Measurements from ENCODE around the gene SLC25A20.

SLC25A20 gene

DNA sequence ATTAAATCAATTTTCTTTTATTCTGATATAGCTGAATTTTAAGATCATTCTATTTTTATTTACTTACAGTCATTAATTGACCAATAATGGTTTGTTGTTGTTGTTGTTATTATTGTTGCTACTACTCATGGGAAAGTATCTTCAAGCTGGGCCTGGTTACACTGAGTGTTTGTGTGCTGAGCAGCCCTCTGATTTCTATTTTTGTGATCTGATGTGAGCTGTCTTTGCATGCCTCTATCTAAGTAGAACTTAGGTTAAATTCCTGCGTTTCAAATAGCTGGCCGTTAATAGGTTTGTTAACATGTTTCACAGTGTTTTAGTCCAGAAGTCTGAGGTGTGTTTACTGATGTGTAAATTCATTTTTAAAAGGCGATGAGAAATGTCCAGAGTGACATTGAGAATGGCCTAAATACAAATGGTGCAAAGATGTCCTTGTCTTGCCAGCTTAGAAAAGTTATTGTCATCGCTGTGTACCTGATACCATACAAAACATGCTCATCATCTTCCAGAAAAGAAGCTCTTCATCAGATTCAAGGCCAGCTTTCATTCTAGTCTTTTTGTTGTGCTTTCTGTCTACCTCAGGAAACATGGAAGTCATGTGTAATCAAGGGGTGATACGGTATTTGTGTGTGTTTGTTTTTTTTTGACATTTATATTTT is 35.8 kb upstream of the SLC25A20 start:
- POLR2A ChIA-PET, result interaction anchor here (0.6 kb wide), 1 partner anchor 1631 kb away, joined by 7 read pairs; no protein-coding TSS in a partner anchor
- H3K27me3 ChIP-seq (replicated peaks in 2 of 5; ENCODE audit: control insufficient read depth in 4 of 5, insufficient read depth in 5 of 5, low read length in 4 of 5), result no peaks in the 10 kb centered on the region
- H3K36me3 ChIP-seq (ENCODE audit: control insufficient read depth in 4 of 4, insufficient read depth in 4 of 4, low read length in 3 of 4), result peaks cover 14 to 47% (median 22%) of the 10 kb centered on the region in 4 experiments

DNA sequence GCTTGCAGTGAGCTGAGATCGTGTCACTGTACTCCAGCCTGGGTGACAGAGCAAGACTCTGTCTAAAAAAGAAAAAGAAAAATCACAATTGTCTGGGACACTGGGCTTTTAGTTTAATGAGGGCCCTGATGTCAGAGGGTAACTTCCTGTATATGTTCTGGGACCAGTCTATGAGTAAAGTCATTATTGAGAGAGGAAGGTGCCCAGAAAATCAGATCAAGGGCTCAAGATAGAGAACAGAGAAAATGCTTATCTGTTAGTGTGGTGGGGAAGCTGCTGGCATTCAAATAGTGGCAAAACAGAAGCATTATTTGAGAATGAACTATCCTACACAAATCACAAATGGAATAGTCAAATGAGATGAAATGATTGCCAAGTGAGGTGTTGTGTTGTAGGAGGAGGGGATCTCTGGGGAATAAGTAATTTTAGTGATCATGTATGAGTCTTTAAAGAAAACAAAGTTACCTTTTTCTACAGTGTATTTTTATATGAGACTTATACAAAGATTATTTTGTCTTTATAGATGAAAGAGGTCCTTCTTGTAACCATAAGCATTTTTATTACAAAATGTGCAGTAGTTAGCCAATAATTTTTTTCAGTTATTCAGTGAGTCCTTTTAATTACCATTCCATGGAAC is 33.4 kb upstream of the SLC25A20 start:
- H3K27me3 ChIP-seq (replicated peaks in 2 of 5; ENCODE audit: control insufficient read depth in 4 of 5, insufficient read depth in 5 of 5, low read length in 4 of 5), result no peaks in the 10 kb centered on the region
- H3K36me3 ChIP-seq (ENCODE audit: control insufficient read depth in 4 of 4, insufficient read depth in 4 of 4, low read length in 3 of 4), result peaks cover 22 to 60% (median 34%) of the 10 kb centered on the region in 4 experiments
- no peak overlapping the region for H3K27ac ChIP-seq (ENCODE audit: insufficient read depth in 1 of 2, low read depth in 1 of 2, low read length in 2 of 2, poor library complexity in 1 of 2, severe bottlenecking in 2 of 2)
- POLR2A ChIA-PET, result interaction anchor here (1.0 to 1.2 kb wide), 3 partner anchors 12 to 14 kb away, joined by 3 to 7 read pairs (median 5); partner anchors contain the start of gene ARIH2
- no peaks in the 10 kb centered on the region for H3K9me3 ChIP-seq (ENCODE audit: control extremely low read depth in 1 of 5, control insufficient read depth in 4 of 5, insufficient read depth in 2 of 5, low read depth in 1 of 5, low read length in 4 of 5)
- DNase-seq, result no peak
- CTCF ChIA-PET, result interaction anchor here (0.6 to 1.3 kb wide), 3 partner anchors 12 to 1250 kb away, joined by 3 read pairs; no protein-coding TSS in a partner anchor
- H3K4me1 ChIP-seq (ENCODE audit: control extremely low read depth in 1 of 4, control insufficient read depth in 4 of 4, insufficient read depth in 4 of 4, low read length in 3 of 4), result peaks cover 0 to 29% (median 17%) of the 10 kb centered on the region in 4 experiments
- no peak overlapping the region for H3K4me3 ChIP-seq (ENCODE audit: control insufficient read depth in 1 of 7, extremely low read depth in 1 of 7, insufficient read depth in 4 of 7, low read depth in 2 of 7, low read length in 6 of 7)
- no CpG with 5 or more reads among the region's 1 CpG for WGBS (ENCODE audit: insufficient coverage)

More for the DNA sequence above, 35.8 kb upstream of the SLC25A20 start:
- Histone ChIP-seq H3K4me3 (ENCODE audit: control insufficient read depth in 1 of 7, extremely low read depth in 1 of 7, insufficient read depth in 4 of 7, low read depth in 2 of 7, low read length in 6 of 7) (no peak overlapping the region), H3K4me1 (ENCODE audit: control extremely low read depth in 1 of 4, control insufficient read depth in 4 of 4, insufficient read depth in 4 of 4, low read length in 3 of 4) (peaks cover 0 to 8% (median 3%) of the 10 kb centered on the region in 4 experiments), H3K9me3 (ENCODE audit: control extremely low read depth in 1 of 5, control insufficient read depth in 4 of 5, insufficient read depth in 2 of 5, low read depth in 1 of 5, low read length in 4 of 5) (no peaks in the 10 kb centered on the region), H3K27ac (ENCODE audit: insufficient read depth in 1 of 2, low read depth in 1 of 2, low read length in 2 of 2, poor library complexity in 1 of 2, severe bottlenecking in 2 of 2) (no peak overlapping the region)
- WGBS (ENCODE audit: insufficient coverage), result 100% methylated on average over 2 of the region's 5 CpGs
- DNase-seq, result no peak
- CTCF ChIA-PET, result interaction anchor here (0.6 to 2.1 kb wide), 5 partner anchors 12 to 122 kb away, joined by 3 to 6 read pairs (median 4); partner anchors contain the start of gene ARIH2

DNA sequence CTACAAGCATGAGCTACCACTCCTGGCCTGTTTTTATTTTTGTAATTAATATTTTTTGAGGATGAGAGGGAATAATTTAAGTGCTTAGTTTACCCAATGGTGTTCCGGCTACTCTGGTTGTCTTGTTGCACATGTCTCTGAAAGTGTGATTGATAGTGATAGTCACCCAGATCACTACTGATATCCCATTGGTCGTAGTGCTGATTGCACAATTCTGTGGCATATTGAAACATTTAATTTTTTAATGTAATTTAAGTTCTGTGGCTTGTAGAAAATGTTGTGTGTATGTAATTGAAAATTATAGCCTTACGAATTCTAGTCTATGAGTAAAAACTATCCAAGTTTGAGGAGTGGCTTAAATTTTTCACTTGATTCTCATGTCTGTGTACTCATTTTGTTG is 31.9 kb upstream of the SLC25A20 start:
- no peak for DNase-seq
- ChIA-PET POLR2A (interaction anchor here (1.2 kb wide), 1 partner anchor 11 kb away, joined by 5 read pairs; no protein-coding TSS in a partner anchor), CTCF (interaction anchor here (0.7 to 2.4 kb wide), 4 partner anchors 9 to 519 kb away, joined by 3 to 11 read pairs (median 6); partner anchors contain the start of gene ARIH2)
- Histone ChIP-seq H3K4me1 (ENCODE audit: control extremely low read depth in 1 of 4, control insufficient read depth in 4 of 4, insufficient read depth in 4 of 4, low read length in 3 of 4) (peaks cover 0 to 29% (median 17%) of the 10 kb centered on the region in 4 experiments), H3K9me3 (ENCODE audit: control extremely low read depth in 1 of 5, control insufficient read depth in 4 of 5, insufficient read depth in 2 of 5, low read depth in 1 of 5, low read length in 4 of 5) (no peaks in the 10 kb centered on the region), H3K4me3 (ENCODE audit: control insufficient read depth in 1 of 7, extremely low read depth in 1 of 7, insufficient read depth in 4 of 7, low read depth in 2 of 7, low read length in 6 of 7) (no peak overlapping the region), H3K36me3 (ENCODE audit: control insufficient read depth in 4 of 4, insufficient read depth in 4 of 4, low read length in 3 of 4) (peaks cover 25 to 59% (median 39%) of the 10 kb centered on the region in 4 experiments), H3K27me3 (replicated peaks in 2 of 5; ENCODE audit: control insufficient read depth in 4 of 5, insufficient read depth in 5 of 5, low read length in 4 of 5) (no peaks in the 10 kb centered on the region), H3K27ac (ENCODE audit: insufficient read depth in 1 of 2, low read depth in 1 of 2, low read length in 2 of 2, poor library complexity in 1 of 2, severe bottlenecking in 2 of 2) (no peak overlapping the region)
- WGBS (ENCODE audit: insufficient coverage), result no CpG with 5 or more reads among the region's 3 CpGs

- peaks cover 0 to 24% (median 15%) of the 10 kb centered on the region in 4 experiments for H3K4me1 ChIP-seq (ENCODE audit: control extremely low read depth in 1 of 4, control insufficient read depth in 4 of 4, insufficient read depth in 4 of 4, low read length in 3 of 4)
- no peak overlapping the region for H3K4me3 ChIP-seq (ENCODE audit: control insufficient read depth in 1 of 7, extremely low read depth in 1 of 7, insufficient read depth in 4 of 7, low read depth in 2 of 7, low read length in 6 of 7)
- H3K36me3 ChIP-seq (ENCODE audit: control insufficient read depth in 4 of 4, insufficient read depth in 4 of 4, low read length in 3 of 4), result peaks cover 23 to 56% (median 36%) of the 10 kb centered on the region in 4 experiments
- no peaks in the 10 kb centered on the region for H3K9me3 ChIP-seq (ENCODE audit: control extremely low read depth in 1 of 5, control insufficient read depth in 4 of 5, insufficient read depth in 2 of 5, low read depth in 1 of 5, low read length in 4 of 5)
- peak overlapping the region in 1 of 2 experiments; percentile 43 for H3K27ac ChIP-seq (ENCODE audit: insufficient read depth in 1 of 2, low read depth in 1 of 2, low read length in 2 of 2, poor library complexity in 1 of 2, severe bottlenecking in 2 of 2)
- POLR2A ChIA-PET, result no interaction called here
- H3K27me3 ChIP-seq (replicated peaks in 2 of 5; ENCODE audit: control insufficient read depth in 4 of 5, insufficient read depth in 5 of 5, low read length in 4 of 5), result no peaks in the 10 kb centered on the region
- 81% methylated on average over 3 of the region's 3 CpGs for WGBS (ENCODE audit: insufficient coverage)
- CTCF ChIA-PET, result interaction anchor here (1.2 to 2.4 kb wide), 3 partner anchors 10 to 73 kb away, joined by 4 to 11 read pairs (median 7); partner anchors contain the start of gene ARIH2
- DNase-seq, result no peak
Observed at GRCh38 chr3:48929358-48930035, 30.8 kb upstream of the SLC25A20 start.

- Histone ChIP-seq H3K27ac (ENCODE audit: insufficient read depth in 1 of 2, low read depth in 1 of 2, low read length in 2 of 2, poor library complexity in 1 of 2, severe bottlenecking in 2 of 2) (peak overlapping the region in 1 of 2 experiments; percentile 32), H3K9me3 (ENCODE audit: control extremely low read depth in 1 of 5, control insufficient read depth in 4 of 5, insufficient read depth in 2 of 5, low read depth in 1 of 5, low read length in 4 of 5) (no peaks in the 10 kb centered on the region), H3K36me3 (ENCODE audit: control insufficient read depth in 4 of 4, insufficient read depth in 4 of 4, low read length in 3 of 4) (peaks cover 21 to 57% (median 39%) of the 10 kb centered on the region in 4 experiments), H3K27me3 (replicated peaks in 2 of 5; ENCODE audit: control insufficient read depth in 4 of 5, insufficient read depth in 5 of 5, low read length in 4 of 5) (no peaks in the 10 kb centered on the region), H3K4me3 (ENCODE audit: control insufficient read depth in 1 of 7, extremely low read depth in 1 of 7, insufficient read depth in 4 of 7, low read depth in 2 of 7, low read length in 6 of 7) (no peak overlapping the region), H3K4me1 (ENCODE audit: control extremely low read depth in 1 of 4, control insufficient read depth in 4 of 4, insufficient read depth in 4 of 4, low read length in 3 of 4) (peaks cover 0 to 24% (median 15%) of the 10 kb centered on the region in 4 experiments)
- ChIA-PET CTCF (interaction anchor here (1.2 to 1.8 kb wide), 4 partner anchors 9 to 189 kb away, joined by 3 to 5 read pairs (median 4); no protein-coding TSS in a partner anchor), POLR2A (interaction anchor here (1.1 kb wide), 1 partner anchor 10 kb away, joined by 3 read pairs; the partner anchor contains the start of gene ARIH2)
- WGBS (ENCODE audit: insufficient coverage), result no CpG with 5 or more reads among the region's 1 CpG
- DNase-seq, result no peak
Observed at GRCh38 chr3:48928679-48929078, 30.0 kb upstream of the SLC25A20 start.

- WGBS (ENCODE audit: insufficient coverage), result no CpG with 5 or more reads among the region's 2 CpGs
- H3K4me1 ChIP-seq (ENCODE audit: control extremely low read depth in 1 of 4, control insufficient read depth in 4 of 4, insufficient read depth in 4 of 4, low read length in 3 of 4), result peaks cover 0 to 24% (median 15%) of the 10 kb centered on the region in 4 experiments
- peaks cover 21 to 57% (median 36%) of the 10 kb centered on the region in 4 experiments for H3K36me3 ChIP-seq (ENCODE audit: control insufficient read depth in 4 of 4, insufficient read depth in 4 of 4, low read length in 3 of 4)
- H3K27me3 ChIP-seq (replicated peaks in 2 of 5; ENCODE audit: control insufficient read depth in 4 of 5, insufficient read depth in 5 of 5, low read length in 4 of 5), result no peaks in the 10 kb centered on the region
- H3K4me3 ChIP-seq (ENCODE audit: control insufficient read depth in 1 of 7, extremely low read depth in 1 of 7, insufficient read depth in 4 of 7, low read depth in 2 of 7, low read length in 6 of 7), result no peak overlapping the region
- CTCF ChIA-PET, result interaction anchor here (0.7 to 1.8 kb wide), 5 partner anchors 8 to 188 kb away, joined by 3 to 5 read pairs (median 4); partner anchors contain the start of gene ARIH2
- no peaks in the 10 kb centered on the region for H3K9me3 ChIP-seq (ENCODE audit: control extremely low read depth in 1 of 5, control insufficient read depth in 4 of 5, insufficient read depth in 2 of 5, low read depth in 1 of 5, low read length in 4 of 5)
- peak; percentile 7 to 53 (median 44) for DNase-seq
- POLR2A ChIA-PET, result interaction anchor here (1.1 to 1.2 kb wide), 2 partner anchors 8 to 10 kb away, joined by 3 to 6 read pairs; partner anchors contain the start of gene ARIH2
- H3K27ac ChIP-seq (ENCODE audit: insufficient read depth in 1 of 2, low read depth in 1 of 2, low read length in 2 of 2, poor library complexity in 1 of 2, severe bottlenecking in 2 of 2), result peak overlapping the region in 1 of 2 experiments; percentile 32
Observed at GRCh38 chr3:48927928-48928327, 29.2 kb upstream of the SLC25A20 start.
